T-helper 1 cell (primary cell): ENCODE measurements around the gene MRAS.

Experiments used
- DNase-seq, 5 donors: peaks; one replicate each; pipeline ENCODE4 v3.0.0-alpha.2; 2012 to 2020

Gene MRAS

DNA sequence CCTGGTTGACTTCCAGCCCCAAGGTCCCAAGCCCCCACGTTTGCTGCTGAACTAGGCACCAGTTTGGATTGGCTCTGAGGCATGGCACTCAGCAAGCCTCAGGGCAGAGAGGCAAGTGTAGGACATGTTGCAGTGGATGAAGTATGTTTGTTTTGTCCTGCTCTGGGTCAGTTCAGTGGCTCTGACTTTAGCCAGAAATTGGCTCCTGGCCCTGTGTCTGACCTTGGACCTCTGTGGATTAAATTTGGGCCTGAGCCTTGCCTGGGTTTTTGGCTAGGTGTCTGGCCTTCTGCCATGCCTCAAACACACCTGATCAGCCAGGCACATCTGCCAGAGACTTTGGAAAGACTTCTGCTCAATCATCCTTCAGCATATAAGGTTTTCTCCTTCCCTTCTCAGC, 3.6 kb upstream of the MRAS start:
- no peak for DNase-seq

DNA sequence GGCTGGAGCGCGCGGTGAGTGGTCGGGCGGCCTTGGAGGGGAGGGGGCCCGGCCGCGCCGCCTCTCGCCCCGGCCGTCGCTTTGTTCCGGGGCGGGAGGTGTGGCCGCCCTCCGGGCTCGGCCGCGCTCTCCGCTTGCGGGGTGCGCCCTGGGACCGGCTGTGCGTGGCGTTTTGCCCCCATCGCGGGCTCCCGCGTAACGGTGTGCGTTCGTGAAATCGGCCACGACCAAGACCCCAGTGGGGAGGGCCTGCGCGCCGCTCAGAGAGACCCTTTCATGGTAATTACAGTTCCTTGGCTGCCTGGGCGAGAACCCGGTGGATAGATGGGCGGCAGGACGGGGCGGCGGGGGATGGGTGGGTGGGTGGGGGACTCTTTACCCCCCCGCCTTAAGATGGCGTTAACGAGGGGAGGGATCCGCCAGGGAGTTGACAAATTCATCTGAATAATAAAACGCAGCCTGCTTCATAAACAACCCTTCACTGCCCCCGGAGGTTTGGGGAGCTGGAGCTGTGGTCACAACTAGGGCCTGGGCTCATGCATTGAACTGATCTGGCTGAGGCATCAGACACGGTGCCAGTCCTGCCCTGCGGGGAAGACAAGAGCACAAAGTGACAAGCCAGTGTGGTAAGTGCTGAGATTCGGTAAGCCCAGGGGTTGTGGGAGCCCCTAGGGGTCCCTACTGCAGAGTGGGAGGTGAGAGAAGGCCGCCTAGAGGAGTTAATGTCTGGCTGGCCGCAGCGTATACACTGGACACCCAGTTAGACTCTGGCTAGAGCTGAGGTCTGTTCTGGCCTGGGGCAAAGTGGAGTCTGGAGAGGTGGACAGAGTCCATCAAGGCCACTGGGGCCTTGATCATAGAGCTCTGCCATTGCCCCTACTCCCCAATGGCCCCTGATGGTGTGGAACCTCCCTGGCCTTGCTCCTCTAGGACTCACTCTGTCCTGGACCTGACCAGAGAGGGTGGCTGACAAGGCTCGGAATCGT, 668 bp downstream of the MRAS start:
- no peak for DNase-seq

DNA sequence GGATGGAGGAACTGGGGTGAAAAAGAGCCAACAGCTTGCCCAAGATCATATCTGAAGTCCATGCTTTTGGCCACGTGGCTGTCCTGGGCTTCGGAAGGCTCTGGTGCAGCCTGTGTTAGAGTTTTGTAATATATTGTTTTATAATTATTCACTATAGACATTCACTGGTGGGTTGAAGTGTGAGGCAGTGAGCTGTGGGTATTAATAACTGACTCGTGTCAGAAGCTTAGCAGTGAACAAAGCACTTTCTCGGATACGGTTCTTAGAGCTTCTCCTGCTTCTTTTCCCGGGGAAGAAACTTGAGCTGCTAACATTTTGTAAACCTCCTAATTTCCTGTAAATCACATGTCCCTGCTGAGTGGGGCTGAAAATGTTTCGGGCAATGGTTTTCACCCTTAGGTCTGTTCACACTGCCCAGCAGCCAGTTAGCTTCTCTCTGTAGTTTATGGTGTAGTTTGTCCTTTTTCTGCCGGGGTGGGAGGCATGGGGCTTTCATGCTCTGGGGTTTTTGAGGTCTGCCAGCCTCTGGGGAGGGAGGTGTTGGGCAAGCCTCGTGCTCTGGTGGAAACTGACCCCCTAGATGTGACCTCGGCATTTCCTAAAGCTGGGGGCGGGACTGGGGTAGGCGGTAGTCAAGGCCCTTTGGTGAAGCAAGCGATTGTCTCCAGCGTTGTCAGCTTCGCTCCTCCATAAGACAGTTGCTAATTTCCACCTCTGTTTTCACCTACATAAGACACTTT, 1.7 kb downstream of the MRAS start:
- no peak for DNase-seq

- no peak for DNase-seq
These were observed 2.8 kb downstream of the MRAS start for GRCh38 chr3:138351151-138351550.

- no peak for DNase-seq
These were observed 3.7 kb downstream of the MRAS start for GRCh38 chr3:138351916-138352550.

- no peak for DNase-seq
These were observed 6.0 kb downstream of the MRAS start for GRCh38 chr3:138354376-138354775.

- no peak for DNase-seq
These were observed 6.7 kb downstream of the MRAS start for GRCh38 chr3:138355071-138355470.

DNA sequence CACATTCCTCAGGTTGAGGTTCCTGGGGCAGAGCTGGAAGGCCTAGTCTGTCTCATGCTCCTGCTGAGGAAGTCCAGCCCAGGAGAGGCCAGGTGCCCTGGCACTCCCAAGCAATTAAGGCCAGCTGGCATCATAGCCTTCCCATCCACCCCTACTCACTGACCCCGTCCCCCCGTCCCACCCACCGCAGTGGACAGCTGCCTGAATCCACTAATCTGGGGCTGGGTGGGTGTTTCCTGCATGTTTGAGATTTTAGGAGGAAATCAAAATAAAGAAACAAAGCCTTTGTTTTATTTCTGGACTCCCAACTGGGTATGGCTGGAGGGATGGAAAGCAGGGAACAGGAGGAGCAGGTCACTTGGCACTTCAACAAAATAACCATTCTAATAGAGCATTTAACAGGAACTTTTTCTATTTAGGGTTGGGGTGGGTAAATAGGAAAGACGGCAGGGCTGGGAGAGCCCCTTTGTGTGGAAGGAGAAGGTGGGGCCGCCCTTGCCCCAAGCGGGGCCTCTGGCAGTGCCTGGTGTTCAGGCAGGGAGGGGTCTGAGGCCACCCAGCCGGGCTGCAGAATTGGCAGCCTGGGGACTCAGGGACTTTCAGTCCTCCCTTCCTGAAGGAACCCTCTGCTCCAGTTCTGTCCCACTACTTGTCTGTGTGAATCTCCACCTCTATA, 8.5 kb downstream of the MRAS start:
- no peak for DNase-seq

GRCh38 chr3:138359148-138359918, 11.0 kb downstream of the MRAS start:
- DNase-seq: no peak

DNA sequence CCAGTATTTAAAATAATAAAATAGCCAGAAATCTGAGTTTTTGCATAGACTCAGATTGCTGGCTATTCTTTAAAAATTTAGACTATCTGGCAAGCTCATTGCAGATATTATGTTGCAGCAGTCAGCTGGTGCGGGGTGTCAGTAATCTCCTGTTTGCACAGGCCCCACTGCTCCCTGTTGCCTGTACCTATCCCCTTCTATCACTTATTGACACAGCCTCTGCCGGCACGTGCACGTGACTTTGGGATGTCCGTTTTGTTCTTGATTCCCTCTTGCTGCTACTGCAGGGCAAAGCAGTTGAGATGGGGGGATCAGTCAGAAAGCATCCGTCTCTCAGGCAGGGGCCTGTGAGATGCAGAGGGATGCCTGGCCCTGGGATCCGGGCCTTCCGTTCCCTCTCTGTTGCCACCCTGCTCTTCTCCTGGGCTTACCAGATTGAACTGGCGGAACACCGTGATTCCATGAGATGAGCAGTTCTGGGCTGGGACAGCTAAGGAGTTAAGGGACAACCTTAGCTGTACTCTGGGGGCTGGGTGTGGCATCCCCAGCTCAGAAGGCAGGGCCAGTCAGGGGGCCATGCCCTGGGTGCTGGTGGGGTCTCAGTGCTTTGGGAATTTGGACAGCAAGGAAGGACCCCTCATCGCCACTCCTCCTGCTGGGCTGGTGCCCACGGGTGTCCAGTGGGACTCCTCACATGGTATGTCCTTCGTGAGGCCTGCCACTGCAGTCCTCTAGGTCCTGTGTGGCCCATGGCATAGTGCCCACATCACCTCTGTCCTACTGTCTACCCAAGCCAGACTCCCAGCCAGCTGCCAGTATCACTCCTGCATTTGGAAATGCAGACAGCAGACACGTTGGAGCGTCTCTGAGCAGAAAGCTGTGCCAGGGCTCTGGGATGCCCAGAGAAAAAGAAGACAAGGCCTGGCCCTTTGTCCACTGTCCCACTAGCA, 11.8 kb downstream of the MRAS start:
- no peak for DNase-seq

GRCh38 chr3:138360869-138361525, 12.6 kb downstream of the MRAS start:
- DNase-seq: no peak

DNA sequence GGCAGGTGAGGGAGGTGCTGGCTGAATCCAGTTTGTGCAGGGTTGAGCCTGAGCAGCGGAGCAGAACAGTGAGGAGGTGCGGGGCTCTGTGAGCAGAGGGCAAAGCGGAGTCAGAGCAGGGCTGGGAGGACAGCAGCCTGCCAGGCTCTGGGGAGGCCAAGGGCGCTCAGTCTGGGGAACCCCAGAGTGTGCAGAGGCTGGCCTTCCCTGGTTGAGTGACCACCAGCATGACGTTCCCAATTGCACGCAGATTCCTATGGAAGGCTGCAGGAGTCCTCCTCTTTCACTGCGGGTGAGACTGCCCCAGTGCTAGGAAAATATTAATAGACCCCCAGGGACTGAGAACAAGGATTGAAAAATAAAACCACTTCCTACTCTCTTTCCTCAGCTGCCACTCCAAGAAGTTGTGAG, 13.2 kb downstream of the MRAS start:
- no peak for DNase-seq

DNA sequence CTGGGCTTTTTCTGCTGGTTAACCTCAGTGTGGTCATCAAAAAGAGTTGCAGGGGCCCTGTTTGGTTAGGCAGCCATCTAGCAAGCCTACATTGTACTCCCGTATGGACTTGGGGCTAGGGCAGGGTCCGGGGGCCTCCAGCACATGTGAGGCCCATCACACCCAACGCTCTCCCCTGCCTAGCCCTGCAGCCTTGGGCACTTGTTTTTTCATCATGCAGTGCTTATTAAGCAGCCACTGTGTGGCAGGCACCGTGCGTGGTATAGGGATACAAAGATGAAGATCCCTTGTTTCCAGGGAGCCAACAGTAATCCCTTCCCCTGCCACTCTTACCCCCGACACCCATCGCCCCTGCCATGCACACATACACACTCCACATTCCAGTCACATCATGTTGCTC, 14.2 kb downstream of the MRAS start:
- DNase-seq: no peak

GRCh38 chr3:138363322-138363721, 14.9 kb downstream of the MRAS start:
- DNase-seq: no peak

DNA sequence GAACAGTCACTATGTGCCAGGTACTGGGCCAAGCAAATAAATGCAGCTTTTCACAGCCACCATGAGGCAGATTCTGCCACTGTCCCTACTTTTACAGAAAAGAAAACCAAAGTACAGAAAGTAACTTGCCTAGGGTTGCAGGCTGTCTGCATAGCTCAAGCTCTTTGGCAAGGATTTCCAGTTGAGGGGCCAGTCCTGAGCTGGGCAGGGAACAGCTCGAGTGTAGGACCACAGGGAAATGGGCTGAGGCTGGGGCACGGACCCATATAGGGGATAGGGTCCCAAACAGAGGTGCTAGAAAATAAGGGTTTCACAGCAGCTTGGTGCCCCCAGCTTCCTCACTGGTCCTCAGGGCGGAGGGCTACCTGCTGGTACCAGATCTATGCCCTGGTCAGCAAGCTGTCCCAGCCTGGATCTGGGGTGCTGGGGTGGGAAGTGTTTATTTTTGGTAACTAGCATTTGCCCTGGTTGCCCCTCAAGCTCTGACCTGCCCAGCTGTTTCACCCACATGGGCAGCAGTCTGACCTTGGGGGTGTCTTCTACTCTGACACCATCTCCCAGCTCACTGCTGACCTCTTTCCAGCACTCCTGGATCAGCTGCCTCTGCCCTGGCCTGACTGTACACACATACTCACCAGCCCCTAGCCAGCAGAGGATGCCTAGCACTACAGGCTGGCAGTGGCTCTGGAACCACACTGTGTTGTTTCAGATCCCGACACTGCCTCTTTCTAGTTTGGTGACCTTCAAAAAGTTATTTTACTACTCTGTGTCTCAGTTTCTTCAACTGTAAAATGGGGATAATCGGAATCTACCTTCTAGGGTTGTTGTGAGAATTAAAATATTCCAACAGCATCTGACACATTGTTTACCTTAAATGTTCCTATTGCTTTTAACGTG, 16.2 kb downstream of the MRAS start:
- DNase-seq: no peak

DNA sequence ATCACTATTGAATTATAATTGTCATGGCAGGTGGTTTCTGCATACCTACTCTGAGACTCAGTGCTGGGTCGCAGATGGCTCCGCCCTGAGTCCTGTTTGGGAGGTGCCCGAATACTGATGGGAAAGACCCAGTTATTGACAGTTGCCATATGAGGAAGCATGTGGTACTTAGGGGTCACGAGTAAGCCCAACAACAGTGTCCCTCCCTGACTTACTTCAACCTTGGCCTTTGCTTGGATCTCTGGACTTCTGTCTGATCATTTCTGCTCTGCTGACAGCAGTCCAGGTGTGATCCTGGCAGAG, 16.8 kb downstream of the MRAS start:
- DNase-seq: no peak

- DNase-seq: no peak
These were observed 17.8 kb downstream of the MRAS start for GRCh38 chr3:138366006-138366759.

GRCh38 chr3:138367326-138367850, 19.0 kb downstream of the MRAS start:
- no peak for DNase-seq
